K562 treated with DMSO at 1 percent for 24 hours (cell line): ENCODE measurements around the gene CR2. TPM values are rescaled to one million over a fixed set of nuclear protein-coding genes. Genes with fewer than 3 reads are reported as not detected.

Source experiments
- total RNA-seq: library from RNA; unstranded; fragments of 300-600 nt; gene quantifications from 2 replicates; pipeline ENCODE4 v1.2.3, GENCODE V29; 2022; ENCODE audit warnings: low read depth; ENCODE audit not compliant: insufficient read depth

CR2 gene
- total RNA-seq = 0.23 TPM in 2 replicates

DNA sequence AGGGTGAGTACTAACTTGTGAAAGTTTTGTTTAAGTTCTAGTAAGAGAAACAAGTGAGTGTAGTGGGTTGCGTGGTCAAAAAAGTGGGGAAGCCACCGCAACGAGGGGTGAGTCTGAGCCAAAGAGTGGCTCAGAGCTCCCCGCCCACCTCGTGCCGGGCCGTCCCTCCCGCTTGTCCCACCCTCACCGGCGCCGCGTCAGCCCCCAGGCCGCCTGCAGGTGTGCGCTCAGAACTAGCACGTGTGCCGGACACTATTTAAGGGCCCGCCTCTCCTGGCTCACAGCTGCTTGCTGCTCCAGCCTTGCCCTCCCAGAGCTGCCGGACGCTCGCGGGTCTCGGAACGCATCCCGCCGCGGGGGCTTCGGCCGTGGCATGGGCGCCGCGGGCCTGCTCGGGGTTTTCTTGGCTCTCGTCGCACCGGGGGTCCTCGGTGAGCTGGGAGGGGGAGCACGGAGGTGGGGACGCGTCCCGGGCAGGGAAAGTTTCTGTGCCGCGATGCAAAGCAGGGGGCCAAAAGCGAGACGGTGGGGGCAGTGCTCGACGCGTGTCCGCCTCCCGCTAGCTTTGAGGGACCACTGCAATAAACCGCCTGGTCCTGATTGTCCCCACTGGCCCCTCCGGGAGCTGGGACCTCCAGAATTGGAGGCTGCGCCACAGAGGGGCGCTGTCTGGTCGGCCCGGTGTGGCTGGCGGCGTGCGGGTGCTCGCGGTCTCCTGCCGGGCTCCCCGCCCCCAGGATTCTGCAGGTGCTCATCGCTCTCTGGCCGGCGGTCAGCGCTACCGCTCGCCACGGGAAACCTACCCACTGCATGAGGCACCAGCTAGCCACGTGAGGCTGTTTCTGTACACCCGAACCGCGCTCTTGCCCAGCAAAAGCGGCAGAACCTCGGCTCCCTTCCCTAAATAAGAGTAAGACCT is at the start of gene CR2:
TSS of gene CR2 (plus strand) at position 283 of the 919 bp plus-strand sequence. CDS start at position 374, 91 bp downstream.

DNA sequence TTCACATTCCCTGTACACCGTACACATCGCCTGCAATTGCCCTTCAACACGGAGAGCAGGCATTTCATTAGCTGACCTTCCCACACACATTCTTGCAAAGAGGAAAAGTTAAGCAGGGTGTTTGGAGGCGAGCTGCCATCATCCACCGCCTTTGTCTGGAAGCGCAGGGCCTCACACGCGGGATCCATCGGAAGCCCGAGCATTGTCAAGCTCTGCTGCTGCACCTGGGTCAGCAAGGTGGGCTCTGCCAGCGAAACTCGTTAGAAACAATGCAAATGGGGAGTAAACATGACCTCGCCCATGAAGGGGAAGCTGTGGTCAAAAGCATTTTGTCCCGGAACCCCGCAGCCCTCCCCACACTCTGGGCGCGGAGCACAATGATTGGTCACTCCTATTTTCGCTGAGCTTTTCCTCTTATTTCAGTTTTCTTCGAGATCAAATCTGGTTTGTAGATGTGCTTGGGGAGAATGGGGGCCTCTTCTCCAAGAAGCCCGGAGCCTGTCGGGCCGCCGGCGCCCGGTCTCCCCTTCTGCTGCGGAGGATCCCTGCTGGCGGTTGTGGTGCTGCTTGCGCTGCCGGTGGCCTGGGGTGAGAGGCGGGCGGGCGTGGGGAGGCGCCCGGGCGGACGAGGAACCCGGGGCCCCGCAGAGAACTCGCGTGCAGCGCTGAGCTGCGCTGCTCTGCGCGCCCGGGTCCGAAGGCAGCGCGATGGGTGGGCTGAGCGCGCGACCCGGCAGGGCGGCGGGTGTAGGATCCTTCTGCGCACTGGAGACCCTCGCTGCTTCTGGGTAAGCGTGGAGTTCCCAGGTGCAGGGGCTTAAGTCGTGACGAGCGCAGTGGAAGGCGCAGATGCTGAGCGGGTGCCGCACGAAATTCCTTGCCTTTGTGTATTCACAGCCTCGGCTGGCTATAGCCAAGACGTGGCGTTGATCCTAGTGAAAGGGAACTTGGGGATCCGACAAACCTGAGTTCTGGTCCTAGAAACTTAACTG is 42.0 kb downstream of the CR2 start, which contains the start of gene CR1:
TSS of gene CR1 (plus strand) at position 357 of the 992 bp plus-strand sequence. CDS start at position 468, 111 bp downstream.

Other genes starting within 250 kb of the CR2 start
- gene CD55, start 132.7 kb upstream of the CR2 start, total RNA-seq = 41.9 and 47.1 TPM in 2 replicates
- 0.08 TPM in 1 of 2 replicates, not detected in the other for gene CR1, start 41.8 kb downstream of the CR2 start, total RNA-seq
- gene CR1L, start 190.8 kb downstream of the CR2 start, total RNA-seq = 16.2 and 19.6 TPM in 2 replicates